ENCODE measurements around the gene EEF1AKMT2.

EEF1AKMT2 gene

DNA sequence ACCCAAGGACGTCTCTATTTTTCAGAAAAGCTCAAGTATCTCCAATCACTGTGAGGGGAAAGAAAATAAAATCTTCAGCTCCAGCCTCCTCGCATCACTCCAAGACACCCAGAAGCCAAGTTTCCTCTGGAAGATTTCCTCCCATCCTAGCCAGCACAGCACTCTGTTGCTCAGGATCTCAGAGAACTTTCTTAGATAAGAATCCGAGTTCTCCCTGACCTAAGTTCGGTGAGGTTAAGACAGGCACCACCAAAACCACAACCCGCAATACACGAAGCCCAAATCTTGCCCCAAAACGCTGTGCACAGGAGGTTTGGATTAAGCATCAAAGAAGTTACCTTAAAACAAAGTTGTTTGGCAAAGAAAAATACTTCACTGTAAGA is 51.7 kb downstream of the EEF1AKMT2 start:
- TF ChIP-seq, protein P1, sequence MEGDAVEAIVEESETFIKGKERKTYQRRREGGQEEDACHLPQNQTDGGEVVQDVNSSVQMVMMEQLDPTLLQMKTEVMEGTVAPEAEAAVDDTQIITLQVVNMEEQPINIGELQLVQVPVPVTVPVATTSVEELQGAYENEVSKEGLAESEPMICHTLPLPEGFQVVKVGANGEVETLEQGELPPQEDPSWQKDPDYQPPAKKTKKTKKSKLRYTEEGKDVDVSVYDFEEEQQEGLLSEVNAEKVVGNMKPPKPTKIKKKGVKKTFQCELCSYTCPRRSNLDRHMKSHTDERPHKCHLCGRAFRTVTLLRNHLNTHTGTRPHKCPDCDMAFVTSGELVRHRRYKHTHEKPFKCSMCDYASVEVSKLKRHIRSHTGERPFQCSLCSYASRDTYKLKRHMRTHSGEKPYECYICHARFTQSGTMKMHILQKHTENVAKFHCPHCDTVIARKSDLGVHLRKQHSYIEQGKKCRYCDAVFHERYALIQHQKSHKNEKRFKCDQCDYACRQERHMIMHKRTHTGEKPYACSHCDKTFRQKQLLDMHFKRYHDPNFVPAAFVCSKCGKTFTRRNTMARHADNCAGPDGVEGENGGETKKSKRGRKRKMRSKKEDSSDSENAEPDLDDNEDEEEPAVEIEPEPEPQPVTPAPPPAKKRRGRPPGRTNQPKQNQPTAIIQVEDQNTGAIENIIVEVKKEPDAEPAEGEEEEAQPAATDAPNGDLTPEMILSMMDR (IDR thresholded peaks at IDR 0.05; ENCODE audit: extremely low read depth, insufficient read depth, missing control alignments): no peak
- DNase-seq (ENCODE audit: low spot score): no peak
- in situ Hi-C loops (cut with MboI; ENCODE audit: low pct_unique_long_range_greater_than_20kb, low sequenced_read_pairs, unreplicated experiment): loop anchor here (10.0 kb wide), 2 partner anchors 105 to 195 kb away; no protein-coding TSS in a partner anchor

DNA sequence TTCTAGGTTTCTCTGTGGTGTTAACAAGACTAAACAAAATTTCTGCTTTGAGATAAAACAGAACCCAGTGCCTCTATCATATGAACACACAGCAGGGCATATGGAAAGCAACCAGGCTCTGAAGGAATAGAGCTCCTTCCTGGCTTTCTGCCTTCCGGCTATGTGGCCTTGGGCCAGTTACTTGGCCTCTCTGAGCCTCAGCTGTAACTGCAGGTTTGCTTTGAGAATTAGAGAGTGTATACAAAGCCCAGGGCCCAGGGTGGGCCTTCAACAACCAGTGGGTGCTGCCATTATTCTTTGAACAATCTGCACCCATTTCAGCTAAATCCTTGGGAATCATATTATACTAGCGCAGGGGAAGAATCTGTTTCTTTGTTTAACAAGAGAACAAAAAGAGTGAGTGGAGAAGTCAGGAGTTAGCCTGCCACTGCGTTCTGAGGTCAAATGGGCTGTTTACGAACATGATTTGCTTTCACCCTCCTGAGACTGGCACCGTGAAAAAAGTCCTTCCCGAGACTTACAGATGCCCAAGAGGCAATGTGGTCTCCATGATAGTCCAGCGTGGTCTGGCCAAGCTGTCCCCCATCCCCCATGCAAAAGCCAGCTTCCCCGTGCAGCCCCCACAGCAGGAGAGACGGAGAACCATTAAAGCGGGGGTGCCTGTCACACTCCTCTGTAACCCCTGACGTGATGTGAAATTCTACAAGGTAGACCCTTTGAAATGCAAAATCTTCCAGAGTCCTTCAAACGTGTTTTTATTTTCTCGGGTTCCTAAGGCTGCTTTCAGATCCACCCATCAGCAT is 52.4 kb downstream of the EEF1AKMT2 start:
- TF ChIP-seq, protein P1 (IDR thresholded peaks at IDR 0.05; ENCODE audit: extremely low read depth, insufficient read depth, missing control alignments): no peak
- in situ Hi-C loops (cut with MboI; ENCODE audit: low pct_unique_long_range_greater_than_20kb, low sequenced_read_pairs, unreplicated experiment): loop anchor here (10.0 kb wide), 1 partner anchor 105 kb away; no protein-coding TSS in a partner anchor
- DNase-seq (ENCODE audit: low spot score): no peak

DNA sequence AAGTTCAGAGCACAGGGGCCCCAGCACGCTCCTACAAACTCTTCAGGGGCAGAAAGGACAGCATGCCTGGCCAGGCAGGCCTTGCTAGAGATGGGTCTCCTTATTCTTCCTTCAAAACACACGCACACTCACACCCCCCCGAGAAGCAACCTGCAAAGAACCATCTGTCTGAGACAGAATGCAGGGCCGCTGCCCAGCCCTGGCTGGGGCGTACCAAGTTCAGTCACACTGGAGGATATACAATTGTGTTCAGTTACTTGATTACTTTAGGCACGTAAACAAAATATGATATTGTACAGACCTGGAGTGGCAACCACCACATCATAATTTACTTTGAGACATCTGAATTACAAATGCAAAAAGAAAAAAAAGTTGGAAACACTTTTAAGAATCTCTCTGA is 53.2 kb downstream of the EEF1AKMT2 start:
- TF ChIP-seq, protein P1 (IDR thresholded peaks at IDR 0.05; ENCODE audit: extremely low read depth, insufficient read depth, missing control alignments): no peak
- in situ Hi-C loops (cut with MboI; ENCODE audit: low pct_unique_long_range_greater_than_20kb, low sequenced_read_pairs, unreplicated experiment): loop anchor here (10.0 kb wide), 1 partner anchor 104 kb away; no protein-coding TSS in a partner anchor
- no peak for DNase-seq (ENCODE audit: low spot score)

DNA sequence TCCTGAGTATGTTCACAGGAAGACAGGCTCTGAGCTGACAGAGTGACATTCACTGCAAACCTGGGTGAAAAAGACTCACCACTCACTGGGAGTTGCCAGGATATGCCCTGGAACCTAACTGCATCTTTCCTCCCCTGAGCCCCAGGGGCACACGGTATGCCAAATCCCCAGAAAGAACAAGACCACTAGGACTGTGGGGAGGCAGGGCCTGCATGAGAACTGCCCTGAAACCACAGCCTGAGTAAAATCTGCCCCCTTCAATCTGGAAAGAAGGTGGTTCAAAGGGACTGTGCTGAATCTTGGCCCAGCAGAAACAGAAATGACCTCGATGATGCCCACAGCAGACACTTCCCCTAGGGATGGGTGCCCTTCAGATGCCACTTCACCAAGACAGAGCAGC is 54.0 kb downstream of the EEF1AKMT2 start:
- TF ChIP-seq, protein P1 (IDR thresholded peaks at IDR 0.05; ENCODE audit: extremely low read depth, insufficient read depth, missing control alignments): no peak
- DNase-seq (ENCODE audit: low spot score): no peak
- in situ Hi-C loops (cut with MboI; ENCODE audit: low pct_unique_long_range_greater_than_20kb, low sequenced_read_pairs, unreplicated experiment): loop anchor here (10.0 kb wide), 1 partner anchor 103 kb away; no protein-coding TSS in a partner anchor

DNA sequence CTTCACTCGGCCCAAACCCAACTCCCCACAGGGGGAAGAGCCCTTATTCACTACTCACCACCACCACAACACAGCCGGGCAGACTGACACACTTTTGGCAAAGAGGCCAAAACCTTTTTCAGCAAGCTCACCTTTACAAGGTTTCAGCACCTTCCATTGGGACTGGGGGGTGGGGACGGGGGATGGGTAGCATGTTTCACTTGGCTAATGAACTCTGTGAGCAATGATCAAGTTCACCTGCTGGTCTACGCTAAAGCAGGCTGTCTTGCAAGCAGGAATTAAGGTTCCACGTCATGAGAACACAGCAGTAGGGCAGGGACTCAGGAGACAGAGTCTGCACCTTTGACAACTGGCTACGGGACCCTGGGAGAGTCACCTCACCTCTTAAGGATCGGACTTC is 54.5 kb downstream of the EEF1AKMT2 start:
- TF ChIP-seq, protein P1 (IDR thresholded peaks at IDR 0.05; ENCODE audit: extremely low read depth, insufficient read depth, missing control alignments): no peak
- DNase-seq (ENCODE audit: low spot score): no peak
- in situ Hi-C loops (cut with MboI; ENCODE audit: low pct_unique_long_range_greater_than_20kb, low sequenced_read_pairs, unreplicated experiment): loop anchor here (10.0 kb wide), 1 partner anchor 102 kb away; no protein-coding TSS in a partner anchor

DNA sequence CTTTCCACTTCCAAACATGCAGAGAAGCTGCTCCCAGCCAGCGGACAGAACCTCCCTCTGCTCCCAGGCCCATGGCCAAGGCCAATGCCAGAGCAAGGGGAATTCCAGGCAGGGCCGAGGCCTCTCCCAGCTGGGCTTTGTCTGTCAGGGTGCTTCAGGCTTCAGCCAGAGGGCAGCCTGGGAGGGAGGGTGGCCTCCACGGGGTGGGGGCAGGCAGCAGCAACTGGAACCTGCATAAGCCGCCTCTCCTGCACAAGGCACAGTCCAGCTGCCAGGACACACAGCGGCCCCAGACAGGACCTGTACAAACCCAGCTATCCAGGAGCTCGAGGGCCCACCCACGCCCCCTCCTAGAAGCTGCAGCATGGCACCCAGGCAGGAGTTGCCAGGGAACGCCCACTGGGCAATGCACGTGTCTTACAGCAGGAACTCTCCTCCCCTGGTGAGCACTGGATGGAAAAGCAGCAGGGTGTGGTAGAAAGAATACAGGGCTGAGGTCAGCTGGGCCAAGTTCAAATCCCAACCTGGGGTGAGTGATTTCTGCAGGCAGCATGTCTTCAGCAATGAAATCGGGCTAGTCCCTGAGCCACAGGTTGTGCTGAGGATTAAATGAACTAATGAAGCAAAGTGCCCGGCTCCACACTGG is 55.1 kb downstream of the EEF1AKMT2 start:
- DNase-seq (ENCODE audit: low spot score): no peak
- TF ChIP-seq, protein P1 (IDR thresholded peaks at IDR 0.05; ENCODE audit: extremely low read depth, insufficient read depth, missing control alignments): no peak
- in situ Hi-C loops (cut with MboI; ENCODE audit: low pct_unique_long_range_greater_than_20kb, low sequenced_read_pairs, unreplicated experiment): loop anchor here (10.0 kb wide), 1 partner anchor 102 kb away; no protein-coding TSS in a partner anchor
